ENCODE data around the gene ETAA1.

The ETAA1 gene

GRCh38 chr2:67446491-67446911 is 49.4 kb downstream of the ETAA1 start:
- H2AFZ ChIP-seq (ENCODE audit: low read depth, low read length, severe bottlenecking), result no peak overlapping the region
- no peak overlapping the region for H3K4me2 ChIP-seq (ENCODE audit: low read depth, low read length, poor library complexity, severe bottlenecking)
- TF ChIP-seq EZH2phosphoT487 (conservative IDR thresholded peaks at IDR 0.05; ENCODE audit: low read length) (no peak), CTCF (IDR thresholded peaks at IDR 0.05; ENCODE audit: insufficient read depth, low read length, poor library complexity, severe bottlenecking) (no peak)
- no peaks in the 10 kb centered on the region for H3K9me3 ChIP-seq (ENCODE audit: insufficient read depth, low read length)
- no peaks in the 10 kb centered on the region for H3K79me2 ChIP-seq (ENCODE audit: insufficient read depth, low read length)
- H3K9me2 ChIP-seq (replicated peaks; ENCODE audit: insufficient read depth, low read length), result no peaks in the 10 kb centered on the region
- no peak overlapping the region for H3K27ac ChIP-seq (ENCODE audit: low read depth, low read length)
- H3F3A ChIP-seq (ENCODE audit: insufficient read depth), result no peaks in the 10 kb centered on the region
- H4K20me1 ChIP-seq (ENCODE audit: low read depth, low read length), result no peaks in the 10 kb centered on the region
- no peak overlapping the region for H3K9ac ChIP-seq (ENCODE audit: low read length)
- no peak overlapping the region for H3K4me3 ChIP-seq (ENCODE audit: insufficient read depth, low read length, poor library complexity, severe bottlenecking)
- no peaks in the 10 kb centered on the region for H3K27me3 ChIP-seq (ENCODE audit: low read length)
- no peaks in the 10 kb centered on the region for H3K36me3 ChIP-seq (ENCODE audit: low read length)

GRCh38 chr2:67448648-67449047 is 51.5 kb downstream of the ETAA1 start:
- Histone ChIP-seq H3K36me3 (ENCODE audit: low read length) (no peaks in the 10 kb centered on the region), H4K20me1 (ENCODE audit: low read depth, low read length) (no peaks in the 10 kb centered on the region), H3K9me3 (ENCODE audit: insufficient read depth, low read length) (no peaks in the 10 kb centered on the region), H3K27me3 (ENCODE audit: low read length) (no peaks in the 10 kb centered on the region), H3K4me3 (ENCODE audit: insufficient read depth, low read length, poor library complexity, severe bottlenecking) (no peak overlapping the region), H3K4me2 (ENCODE audit: low read depth, low read length, poor library complexity, severe bottlenecking) (no peak overlapping the region), H2AFZ (ENCODE audit: low read depth, low read length, severe bottlenecking) (no peak overlapping the region), H3F3A (ENCODE audit: insufficient read depth) (no peaks in the 10 kb centered on the region), H3K79me2 (ENCODE audit: insufficient read depth, low read length) (no peaks in the 10 kb centered on the region), H3K27ac (ENCODE audit: low read depth, low read length) (no peak overlapping the region), H3K9ac (ENCODE audit: low read length) (no peak overlapping the region), H3K9me2 (replicated peaks; ENCODE audit: insufficient read depth, low read length) (no peaks in the 10 kb centered on the region)
- TF ChIP-seq EZH2phosphoT487 (conservative IDR thresholded peaks at IDR 0.05; ENCODE audit: low read length) (no peak), CTCF (IDR thresholded peaks at IDR 0.05; ENCODE audit: insufficient read depth, low read length, poor library complexity, severe bottlenecking) (no peak)

GRCh38 chr2:67451086-67451832 is 54.1 kb downstream of the ETAA1 start:
- Histone ChIP-seq H3K9me3 (ENCODE audit: insufficient read depth, low read length) (no peaks in the 10 kb centered on the region), H3K4me2 (ENCODE audit: low read depth, low read length, poor library complexity, severe bottlenecking) (no peak overlapping the region), H3K9me2 (replicated peaks; ENCODE audit: insufficient read depth, low read length) (no peaks in the 10 kb centered on the region), H3K9ac (ENCODE audit: low read length) (no peak overlapping the region), H3F3A (ENCODE audit: insufficient read depth) (no peaks in the 10 kb centered on the region), H3K79me2 (ENCODE audit: insufficient read depth, low read length) (no peaks in the 10 kb centered on the region), H3K36me3 (ENCODE audit: low read length) (no peaks in the 10 kb centered on the region), H2AFZ (ENCODE audit: low read depth, low read length, severe bottlenecking) (no peak overlapping the region), H3K4me3 (ENCODE audit: insufficient read depth, low read length, poor library complexity, severe bottlenecking) (no peak overlapping the region), H4K20me1 (ENCODE audit: low read depth, low read length) (no peaks in the 10 kb centered on the region), H3K27ac (ENCODE audit: low read depth, low read length) (no peak overlapping the region), H3K27me3 (ENCODE audit: low read length) (no peaks in the 10 kb centered on the region)
- no peak for TF ChIP-seq EZH2phosphoT487 (conservative IDR thresholded peaks at IDR 0.05; ENCODE audit: low read length)
- TF ChIP-seq CTCF (IDR thresholded peaks at IDR 0.05; ENCODE audit: insufficient read depth, low read length, poor library complexity, severe bottlenecking), result no peak
